ENCODE results near the gene LAPTM4A.

The LAPTM4A gene

DNA sequence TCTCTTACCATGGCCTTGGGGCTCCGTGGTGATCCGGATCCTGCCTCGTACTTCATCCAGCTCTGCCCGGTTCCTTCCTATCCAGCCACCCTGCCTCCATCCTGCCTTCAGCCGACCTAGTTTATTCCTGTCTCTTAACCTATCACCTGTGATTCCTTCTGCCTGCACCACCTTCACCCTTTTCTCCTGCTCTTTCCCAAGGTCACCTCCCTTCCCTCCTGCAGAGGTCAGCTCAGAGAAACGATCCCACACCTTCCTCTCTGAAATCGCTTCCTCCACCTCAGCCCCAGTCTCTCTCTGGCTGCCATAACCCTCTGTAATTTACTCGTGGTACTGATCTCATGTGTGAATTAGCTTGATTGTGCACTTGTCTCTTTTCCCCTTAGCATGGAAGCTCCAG lies 23.5 kb upstream of the LAPTM4A start:
- DNase-seq: no peak

DNA sequence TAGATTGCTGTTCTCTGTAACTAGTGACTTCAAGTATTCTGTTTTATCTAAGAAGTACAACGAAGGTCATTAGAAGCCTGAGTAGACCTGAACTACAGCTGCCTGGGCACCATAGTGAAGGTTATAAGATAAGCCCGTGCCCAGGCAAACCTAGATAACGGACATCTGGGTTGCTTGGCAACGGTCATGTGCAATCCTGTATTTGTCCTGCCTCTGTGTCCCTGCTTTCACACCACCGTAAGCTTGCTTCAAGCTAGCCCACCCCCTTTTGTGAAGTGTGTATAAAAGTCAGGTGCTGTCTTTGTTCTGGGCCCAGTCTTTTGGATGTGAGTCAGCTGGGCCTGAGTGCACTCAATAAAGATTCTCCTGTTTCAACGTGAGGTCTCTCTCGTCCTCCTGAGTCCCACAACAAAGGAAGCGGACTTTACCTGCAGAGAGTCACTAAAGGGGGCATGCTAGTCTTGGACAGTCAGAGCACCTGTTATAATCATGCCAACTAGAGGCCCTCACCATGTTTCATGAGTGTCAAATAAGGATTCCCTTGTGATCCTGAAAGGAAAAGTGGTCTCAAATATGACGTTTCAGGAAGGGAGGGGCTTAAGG lies 22.7 kb upstream of the LAPTM4A start:
- peak; percentile 35 for DNase-seq

DNA sequence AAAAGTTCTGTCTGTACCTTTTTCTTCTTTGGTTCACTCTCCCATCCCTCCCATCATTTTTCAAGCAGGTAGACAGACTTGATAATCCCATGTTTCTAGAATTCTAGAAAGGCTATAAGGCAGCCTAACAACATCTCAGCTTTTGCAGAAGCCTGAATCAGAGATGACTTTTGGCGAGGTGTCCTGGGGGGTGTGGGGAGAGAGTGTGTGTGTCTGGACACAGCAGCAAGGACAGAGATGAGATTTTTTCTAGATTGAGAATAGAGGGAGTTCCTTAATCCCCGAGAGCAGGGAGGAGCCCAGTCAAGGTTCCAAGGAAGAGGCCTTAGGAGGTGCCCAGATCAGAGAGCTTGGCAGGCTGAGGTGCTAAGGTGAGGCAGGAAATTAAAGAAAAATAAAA lies 22.0 kb upstream of the LAPTM4A start:
- DNase-seq: no peak

DNA sequence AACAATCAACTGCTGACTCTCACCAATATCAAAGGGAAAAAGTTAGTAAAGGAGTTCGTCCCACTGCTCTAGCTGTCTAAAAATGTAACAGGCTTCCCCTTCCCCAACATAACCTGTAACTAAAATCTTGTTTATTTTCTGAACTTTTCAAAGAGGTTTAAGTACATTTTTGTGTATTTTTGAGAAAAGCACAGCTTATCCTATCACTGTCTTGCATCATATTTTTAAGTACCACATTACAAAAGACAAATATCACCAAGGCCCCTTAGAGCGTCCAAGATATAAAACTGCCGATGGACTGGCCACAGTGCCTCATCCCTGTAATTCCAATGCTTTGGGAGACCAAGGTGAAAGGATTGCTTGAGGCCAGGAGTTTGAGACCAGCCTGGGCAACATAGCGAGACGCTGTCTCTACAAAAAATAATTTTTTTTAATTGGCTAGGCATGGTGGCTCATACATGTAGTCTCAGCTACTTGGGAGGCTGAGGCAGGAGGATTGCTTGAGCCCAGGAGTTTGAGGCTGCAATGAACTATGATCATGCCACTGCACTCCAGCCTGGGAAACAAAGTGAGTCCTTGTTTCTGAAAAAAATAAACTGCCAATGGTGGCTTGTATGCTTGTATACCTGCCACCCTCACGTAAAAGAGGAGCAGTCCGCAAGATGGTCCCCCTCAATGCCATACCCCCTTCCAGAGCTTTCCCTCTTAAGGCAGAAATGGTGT lies 21.2 kb upstream of the LAPTM4A start:
- no peak for DNase-seq

DNA sequence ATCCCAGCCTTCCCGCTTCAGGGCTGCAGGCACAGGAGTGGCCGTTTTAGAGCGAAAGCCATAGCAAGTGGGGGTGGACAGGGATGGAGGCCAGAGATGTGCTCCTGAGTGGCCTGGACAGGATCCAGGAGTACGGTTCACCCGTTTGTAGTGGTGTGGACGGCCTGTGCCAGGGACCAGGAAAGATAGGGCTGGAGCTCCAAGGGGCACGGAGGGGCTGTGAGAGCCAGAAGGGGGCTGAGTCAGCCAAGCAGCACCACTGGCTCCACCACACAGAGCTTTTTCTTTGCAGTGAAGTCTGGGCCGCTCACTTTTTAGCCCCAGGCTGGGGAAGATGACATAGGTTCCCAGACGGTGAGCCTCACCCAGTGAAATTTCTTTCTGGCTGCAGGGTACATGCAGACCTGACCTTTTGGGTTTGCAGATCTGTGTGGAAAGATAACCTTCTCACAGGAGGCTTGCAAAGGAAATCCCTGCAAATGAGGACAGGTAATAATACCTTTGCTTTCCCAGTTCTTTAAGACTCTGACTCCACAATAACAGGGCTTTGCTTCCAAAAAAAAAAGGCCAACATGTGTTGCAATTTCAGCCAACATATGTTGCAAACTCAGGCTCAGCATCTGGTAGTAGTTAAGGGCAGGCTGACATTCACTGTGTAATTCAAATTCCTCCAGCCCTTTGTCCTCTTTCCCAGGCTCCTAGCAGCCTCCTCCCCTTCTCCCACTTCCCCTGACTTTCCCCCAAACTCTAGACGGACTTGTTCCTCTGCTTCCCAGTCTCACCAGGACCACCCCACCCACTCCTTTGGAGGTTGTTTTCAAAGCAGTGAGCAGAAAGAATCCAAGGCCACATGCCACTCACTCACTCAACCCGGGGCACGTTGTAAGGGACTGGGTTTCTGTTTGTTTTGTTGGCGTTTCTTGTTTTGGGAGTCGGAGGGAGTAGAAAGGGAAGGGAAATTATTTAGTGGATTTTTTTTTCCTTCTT lies 20.3 kb upstream of the LAPTM4A start:
- DNase-seq: no peak

DNA sequence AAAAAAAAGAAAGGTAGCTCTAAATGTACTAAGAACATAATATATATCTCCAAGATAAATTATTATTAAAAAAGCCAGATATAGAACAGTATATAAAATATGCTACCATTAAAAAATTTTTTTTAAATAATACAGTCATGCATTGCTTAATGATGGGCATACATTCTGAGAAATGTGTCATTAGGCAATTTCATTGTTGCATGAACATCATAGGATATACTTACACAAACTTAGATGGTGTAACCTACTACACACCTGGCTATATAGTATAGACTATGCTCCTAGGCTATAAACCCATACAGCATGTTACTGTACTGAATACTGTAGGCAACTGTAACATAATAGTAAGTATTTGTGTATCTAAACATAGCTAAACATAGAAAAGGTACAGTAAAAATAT lies 18.3 kb upstream of the LAPTM4A start:
- no peak for DNase-seq

DNA sequence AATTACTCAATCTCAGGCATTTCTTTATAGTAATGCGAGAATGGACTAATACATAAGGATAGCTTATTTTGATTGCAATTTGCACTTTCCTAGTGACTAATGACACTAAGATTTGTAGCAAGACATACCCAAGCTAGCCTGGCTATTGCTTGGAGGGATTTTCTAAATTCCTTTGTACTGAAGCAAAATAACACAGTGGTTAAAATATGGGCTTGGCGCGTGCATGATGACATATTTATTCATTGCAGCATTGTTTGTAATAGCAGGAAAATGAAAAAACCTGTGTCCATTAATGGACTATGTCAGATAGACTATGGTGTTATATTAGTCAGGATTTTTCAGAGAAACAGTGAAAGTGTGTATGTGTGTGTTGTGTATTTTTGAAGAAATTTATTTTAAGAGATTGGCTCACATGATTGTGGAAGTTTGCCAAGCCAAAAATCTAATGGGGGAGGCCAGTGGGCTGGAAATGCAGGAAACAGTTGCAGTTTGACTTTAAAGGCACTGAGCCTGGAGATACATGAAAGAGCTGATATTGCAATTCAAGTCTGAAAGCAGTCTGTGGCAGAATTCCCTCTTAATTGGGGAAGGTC lies 16.7 kb upstream of the LAPTM4A start:
- no peak for DNase-seq

DNA sequence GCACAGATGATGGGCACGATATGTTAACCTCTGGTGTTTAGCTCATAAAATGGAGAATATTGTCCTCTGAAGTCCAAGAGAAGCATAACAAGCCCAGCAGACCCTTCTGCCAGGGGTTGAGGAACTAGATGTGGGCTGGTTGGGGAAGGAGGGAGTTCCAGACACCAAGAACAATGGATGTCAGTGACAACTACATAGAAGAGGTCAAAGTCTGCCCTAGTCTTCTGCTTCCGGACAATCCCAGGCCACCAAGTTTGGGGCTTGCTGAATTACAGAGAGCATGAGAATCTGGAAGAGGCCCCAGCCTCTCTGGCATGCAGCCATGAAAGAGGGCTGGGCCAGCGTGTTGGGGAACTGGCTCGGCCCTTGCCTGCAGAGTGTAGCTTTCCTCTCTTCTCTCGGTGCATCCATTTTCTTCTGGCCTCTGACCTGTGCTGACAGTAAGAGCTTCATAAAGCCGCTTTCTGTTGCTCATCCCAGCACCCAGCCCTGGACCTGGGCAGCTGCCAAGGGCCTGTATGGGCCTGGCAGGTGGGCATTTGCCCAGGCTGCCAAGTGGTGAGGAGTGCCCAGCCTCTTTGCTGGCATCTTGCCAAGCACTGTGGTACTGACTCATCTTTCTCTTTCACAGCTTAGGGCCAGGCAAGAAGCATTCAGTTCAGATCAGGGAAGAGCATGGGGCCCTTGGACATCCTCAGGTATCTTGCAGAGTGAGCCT lies 14.6 kb upstream of the LAPTM4A start:
- peak; percentile 80 for DNase-seq

DNA sequence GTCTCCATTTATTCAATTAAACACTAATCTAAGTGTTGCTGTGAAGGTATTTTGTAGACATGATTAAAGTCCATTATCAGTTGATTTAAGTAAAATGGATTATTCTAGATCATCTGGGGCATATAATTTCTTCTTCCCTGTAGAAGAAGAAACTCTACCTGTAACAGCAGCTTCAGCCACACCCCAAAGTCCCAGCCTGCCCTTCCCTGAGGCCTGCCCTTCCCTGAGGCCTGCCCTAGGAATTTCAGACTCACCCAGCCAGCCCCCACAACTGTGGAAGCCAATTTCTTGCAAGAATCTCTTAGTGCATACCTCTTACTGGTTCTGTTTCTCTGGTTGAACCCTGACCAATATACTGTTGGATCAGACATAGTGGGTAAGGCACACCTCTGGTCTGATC lies 13.4 kb upstream of the LAPTM4A start:
- DNase-seq: no peak

DNA sequence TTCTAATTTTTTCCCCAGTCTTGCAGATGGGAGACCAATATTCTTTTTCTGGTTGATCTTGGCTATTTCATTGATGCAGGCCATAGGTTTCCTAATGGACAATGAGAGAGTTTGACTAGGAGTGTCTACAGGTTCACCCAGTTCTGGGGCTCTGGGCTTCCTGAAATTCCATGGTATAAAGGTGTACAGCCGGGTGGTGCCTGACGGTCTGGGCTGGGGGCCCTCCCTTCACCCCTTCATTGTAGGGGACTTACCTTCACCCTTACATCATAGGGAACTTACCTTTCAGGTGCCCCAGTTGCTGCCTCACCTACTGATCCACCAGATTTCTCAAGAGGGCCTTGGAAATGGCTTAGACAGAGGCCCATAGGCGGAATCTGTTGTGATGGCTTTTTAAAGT lies 13.0 kb upstream of the LAPTM4A start:
- no peak for DNase-seq

DNA sequence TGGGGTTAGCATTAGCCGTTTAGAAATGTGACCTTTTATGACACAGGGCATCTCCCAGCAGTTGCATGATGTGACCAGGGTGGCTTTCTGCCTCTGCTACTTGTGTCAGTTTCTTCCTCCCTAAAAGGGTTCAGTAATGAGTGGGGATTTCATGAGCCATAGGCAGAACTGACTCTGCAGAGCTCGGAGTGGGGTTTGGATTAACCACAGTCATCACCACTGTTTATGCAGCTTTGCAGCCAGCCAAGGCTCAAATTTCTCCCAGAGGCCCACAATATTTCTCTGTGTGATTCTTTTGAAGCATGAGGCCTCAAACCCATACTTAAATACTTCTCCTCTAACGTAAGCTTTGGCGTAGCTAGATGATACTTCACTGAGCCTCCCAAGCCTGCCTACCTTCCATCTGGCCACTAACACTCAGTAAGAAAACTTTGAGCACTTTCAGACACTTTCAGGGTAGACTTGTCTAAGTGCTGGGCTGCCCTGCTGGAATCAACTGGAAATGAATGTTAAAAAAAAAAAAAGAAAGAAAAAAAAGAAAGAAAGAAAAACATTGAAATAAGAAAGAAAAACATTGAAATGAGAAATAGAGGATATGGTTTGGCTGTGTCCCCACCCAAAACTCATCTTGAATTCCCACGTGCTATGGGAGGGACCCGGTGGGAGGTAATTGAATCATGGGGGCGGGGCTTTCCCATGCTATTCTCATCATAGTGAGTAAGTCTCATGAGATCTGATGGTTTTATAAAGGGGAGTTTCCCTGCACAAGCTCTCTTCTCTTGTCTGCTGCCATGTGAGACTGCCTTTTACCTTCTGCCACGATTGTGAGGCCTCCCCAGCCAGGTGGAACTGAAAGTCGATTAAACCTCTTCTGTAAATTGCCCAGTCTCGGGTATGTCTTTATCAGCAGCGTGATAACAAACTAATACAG lies 11.5 kb upstream of the LAPTM4A start:
- no peak for DNase-seq

DNA sequence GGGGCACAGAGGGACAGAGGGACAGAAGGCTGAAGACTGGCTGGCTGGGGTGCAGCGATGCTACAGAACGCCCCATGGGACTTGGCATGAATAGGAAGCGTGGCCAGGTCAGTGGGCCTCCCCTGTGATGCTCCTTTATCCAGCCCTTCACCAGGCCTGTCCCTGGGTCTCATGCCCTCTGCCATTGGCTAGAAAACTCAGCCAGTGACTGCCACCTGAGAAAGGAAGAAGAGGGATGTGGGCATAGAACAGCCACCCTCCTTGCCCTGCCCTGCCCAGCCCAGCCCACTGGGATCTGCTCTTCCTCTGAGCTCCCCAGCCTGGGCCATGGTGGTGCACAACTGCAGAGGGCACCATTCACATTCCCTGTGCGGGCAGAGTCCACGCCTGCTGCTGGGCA lies 10.5 kb upstream of the LAPTM4A start:
- no peak for DNase-seq

DNA sequence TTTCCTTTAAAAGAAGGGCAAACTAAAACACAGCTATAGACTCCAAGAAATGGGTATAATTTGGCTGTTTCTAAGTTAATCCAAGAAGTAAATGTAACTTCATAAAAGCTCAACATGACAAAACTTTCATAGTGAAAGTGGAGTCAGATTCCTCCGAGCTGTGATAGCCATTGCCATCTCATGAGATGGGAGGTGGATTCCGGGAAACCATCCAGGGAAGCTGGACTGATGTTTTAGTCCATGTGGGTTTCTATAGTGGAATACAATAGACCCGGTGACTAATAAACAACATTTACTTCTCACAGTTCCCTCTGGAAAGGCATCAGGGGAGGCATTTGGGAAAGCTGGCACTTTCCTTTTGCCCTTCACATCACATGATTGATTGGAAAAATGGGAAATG lies 10.0 kb upstream of the LAPTM4A start:
- DNase-seq: no peak

DNA sequence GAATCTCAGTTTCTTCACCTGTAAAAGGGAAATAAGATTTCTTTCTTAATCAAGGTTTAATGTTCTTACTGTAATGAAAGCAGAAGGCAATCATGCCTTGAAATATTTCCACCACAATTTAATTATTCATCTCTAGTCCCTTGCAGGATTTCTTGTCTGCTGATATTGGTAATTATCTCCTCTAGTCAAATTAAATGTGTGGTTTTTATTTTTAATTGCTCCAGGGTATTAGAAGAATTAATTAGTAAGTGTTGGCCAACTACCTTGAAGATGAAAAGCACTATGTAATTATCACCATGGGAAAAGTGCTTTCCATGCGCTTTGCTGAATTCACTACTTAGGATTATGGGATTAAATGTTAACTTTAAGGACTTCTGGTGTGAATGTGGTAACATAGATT lies 8.7 kb upstream of the LAPTM4A start:
- DNase-seq: no peak

DNA sequence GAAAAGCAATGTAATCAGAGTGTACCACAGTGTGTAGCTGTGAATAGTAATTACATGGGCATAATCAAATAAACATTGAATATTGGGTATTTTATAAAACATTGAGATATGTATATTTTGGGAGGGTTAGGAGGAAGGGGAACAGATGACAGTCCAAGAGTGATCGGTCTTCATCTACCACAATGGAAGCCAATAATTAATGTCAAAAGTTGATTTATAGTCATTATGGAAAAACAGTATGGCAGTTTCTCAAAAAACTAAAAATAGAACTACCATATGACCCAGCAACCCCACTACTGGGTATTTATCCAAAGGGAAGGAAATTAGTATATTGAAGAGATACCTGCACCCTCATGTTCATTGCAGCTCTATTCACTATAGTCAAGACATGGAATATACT lies 5.8 kb upstream of the LAPTM4A start:
- no peak for DNase-seq

DNA sequence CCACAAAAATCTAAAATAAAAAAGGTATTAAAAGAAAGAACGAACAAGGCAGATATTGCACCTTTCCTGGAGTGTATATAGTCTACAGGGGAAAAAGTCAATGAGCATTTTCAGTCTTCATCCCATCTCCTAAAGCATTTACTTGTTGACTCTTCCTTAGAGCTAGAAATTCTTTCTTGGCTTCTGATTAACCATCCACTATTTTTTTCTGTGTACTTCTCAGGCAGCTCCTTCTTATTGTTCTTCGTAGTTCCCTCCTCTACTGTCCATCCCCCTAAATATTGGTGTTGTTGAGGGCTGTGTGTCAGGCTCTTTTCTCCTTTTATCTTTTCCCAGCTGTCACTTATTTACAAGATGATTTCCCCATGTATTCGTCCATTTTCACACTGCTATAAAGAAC lies 3.5 kb upstream of the LAPTM4A start:
- no peak for DNase-seq

DNA sequence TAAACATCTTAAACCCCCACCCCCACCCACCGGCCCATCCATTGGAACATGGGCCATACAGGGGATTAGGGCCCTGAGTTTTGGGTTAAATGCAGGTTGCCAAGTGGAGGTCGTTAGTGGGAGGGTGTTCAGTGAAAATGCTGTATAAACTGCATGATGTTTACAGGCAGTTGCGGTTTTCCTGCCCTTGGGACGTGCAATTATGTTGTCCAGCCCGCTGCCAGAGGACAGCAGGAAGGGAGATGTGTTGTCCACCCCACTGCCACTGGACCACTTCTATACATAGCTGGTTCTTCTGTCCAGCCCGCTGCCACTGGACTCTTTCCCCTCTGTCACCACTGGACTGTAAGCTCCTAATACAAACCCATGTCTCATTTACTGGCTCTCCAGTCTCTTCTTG lies 2.7 kb upstream of the LAPTM4A start:
- DNase-seq: no peak

DNA sequence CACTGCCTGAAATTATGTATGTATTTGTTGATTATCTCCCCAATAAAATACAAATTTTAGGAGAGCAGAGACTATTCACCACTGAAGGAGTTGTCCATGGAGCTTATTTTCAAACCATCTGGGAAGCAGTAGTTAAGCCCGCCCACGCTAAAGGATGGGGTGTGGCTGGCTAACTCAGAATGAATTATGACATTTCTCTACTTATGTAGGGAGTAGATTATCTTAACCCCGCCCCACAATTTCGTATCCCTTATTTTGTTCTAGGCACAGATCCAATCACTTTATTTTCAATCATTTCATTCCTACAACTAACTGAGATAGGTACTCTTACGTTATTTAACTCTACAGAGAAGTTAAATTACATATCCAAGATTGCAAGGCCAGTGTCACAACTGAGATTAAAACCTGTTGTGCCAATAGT lies 1.4 kb upstream of the LAPTM4A start:
- DNase-seq: no peak

DNA sequence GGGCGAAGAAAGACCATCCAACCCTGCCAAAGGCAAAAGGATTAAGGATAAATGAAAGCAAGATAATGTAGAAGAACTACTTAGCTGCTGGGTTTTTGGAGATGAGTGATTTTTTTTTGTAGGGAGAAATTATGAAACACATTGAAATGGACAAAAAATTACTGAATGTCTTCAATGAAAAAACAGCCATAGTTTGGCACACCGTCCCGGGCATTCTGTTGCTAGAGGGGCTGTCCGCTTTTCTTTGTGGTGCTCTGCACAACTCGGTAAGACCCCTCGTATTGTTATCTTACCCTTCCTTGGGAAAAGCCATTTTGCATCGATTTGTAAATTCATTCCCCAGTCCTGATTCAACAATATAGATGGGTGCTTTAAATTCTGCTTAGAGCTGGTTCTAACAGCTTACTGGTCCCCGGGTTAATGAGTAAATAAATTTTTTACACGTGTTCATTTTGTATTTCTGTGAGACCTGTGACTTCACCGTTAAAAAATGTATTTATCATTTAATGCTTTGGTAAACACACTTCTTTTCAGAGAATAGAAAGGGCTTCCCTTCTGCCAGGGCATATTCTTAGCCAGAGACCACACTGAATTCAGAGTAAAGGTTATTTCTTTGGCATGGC lies 912 bp upstream of the LAPTM4A start:
- DNase-seq: peak; percentile 22

DNA sequence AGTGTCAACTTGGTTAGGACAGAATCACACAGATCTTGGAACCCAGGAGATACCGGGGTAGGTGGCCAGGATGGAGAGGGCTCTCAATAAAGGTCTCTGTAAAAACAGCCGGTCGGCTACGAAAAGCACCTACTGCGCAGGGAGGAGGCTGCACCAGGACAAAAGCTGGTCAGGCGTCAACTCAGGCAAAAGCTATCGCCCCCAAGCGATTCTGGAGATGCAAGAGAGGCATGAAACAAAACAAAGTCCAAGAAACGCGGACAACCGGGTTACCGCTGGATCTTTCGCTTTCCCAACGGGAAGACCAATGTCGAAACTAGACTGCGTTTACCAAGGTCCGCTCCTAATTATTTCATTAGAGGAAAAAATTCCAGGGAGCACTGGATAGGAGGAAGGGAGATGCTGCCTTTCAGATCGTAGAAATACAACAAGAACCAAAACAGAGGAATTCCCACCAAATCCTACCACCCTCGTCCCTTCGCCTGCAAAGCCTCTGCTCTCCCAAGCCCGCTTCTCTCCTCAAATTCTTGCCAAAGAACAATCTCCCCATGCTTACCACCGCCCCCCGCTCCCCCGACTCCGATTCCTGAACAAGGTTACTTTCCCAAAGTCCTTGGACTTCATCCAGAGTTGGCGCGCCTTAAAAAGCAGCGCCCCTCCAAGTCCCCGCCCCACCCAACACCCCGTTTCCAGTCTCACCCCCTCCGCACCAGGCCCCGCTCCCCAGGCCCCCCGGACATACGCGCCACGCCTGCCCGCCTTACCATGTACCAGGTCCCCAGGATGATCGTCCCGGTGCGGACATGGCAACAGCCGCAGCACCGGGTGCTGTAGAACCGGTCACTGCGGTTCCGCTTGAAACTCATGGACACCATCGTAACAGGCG lies 539 bp downstream of the LAPTM4A start:
- DNase-seq: no peak
